H1 (cell line): ENCODE data around the gene INPP4A. TPM values are rescaled to one million over a fixed set of nuclear protein-coding genes. Genes with fewer than 3 reads are reported as not detected.

ENCODE experiments used
- BRCA1 ChIP-seq: IDR thresholded peaks from 2 replicates; pipeline ENCODE4 v1.6.1; 2012; ENCODE audit warnings: low read depth, low read length, improper control_type of control experiment
- CBX8 ChIP-seq: fragments of 300-800, 300-1000 bp; sonication (generic); IDR thresholded peaks from 2 replicates; pipeline ENCODE4 v1.7.1; 2016; ENCODE audit warnings: low read depth, low read length, borderline replicate concordance
- CHD2 ChIP-seq: IDR thresholded peaks from 2 replicates; pipeline ENCODE4 v1.6.1; 2012; ENCODE audit warnings: low read length, improper control_type of control experiment
- CREB1 ChIP-seq: IDR thresholded peaks from 2 replicates; pipeline ENCODE4 v1.6.1; 2012; ENCODE audit warnings: inconsistent platforms
- PHF8 ChIP-seq: fragments of 200-600 bp; sonication (generic); conservative IDR thresholded peaks from 2 replicates; pipeline ENCODE4 v1.7.1; 2012; ENCODE audit warnings: low read depth, mild to moderate bottlenecking, inconsistent platforms, low read length, moderate library complexity
- POLR2A ChIP-seq, 2 experiments: IDR thresholded peaks; 1 replicate in 1 of 2; 2 replicates in 1 of 2; pipeline ENCODE4 v1.6.1; 2011; ENCODE audit warnings: low read depth in 2 of 2, low read length in 2 of 2, mild to moderate bottlenecking in 2 of 2; ENCODE audit errors: control extremely low read depth in 1 of 2
- RNF2 ChIP-seq: fragments of 200-900, 300-1000 bp; sonication (generic); IDR thresholded peaks from 2 replicates; pipeline ENCODE4 v1.7.1; 2016; ENCODE audit warnings: borderline replicate concordance, low read depth, mild to moderate bottlenecking, antibody characterized with exemption, low read length; ENCODE audit not compliant: poor library complexity, severe bottlenecking; ENCODE audit errors: missing control alignments
- SIX5 ChIP-seq: IDR thresholded peaks from 2 replicates; pipeline ENCODE4 v1.6.1; 2011; ENCODE audit warnings: mild to moderate bottlenecking, low read depth, low read length
- TBP ChIP-seq: IDR thresholded peaks from 2 replicates; pipeline ENCODE4 v1.6.1; 2011; ENCODE audit warnings: low read depth, low read length, improper control_type of control experiment
- polyA plus RNA-seq, 7 experiments: library from polyadenylated mRNA; depleted of rRNA in 3 of 7; stranded (reverse) in 5 of 7; unstranded in 2 of 7; fragments of >200 nt in 5 of 7; fragments of 200-250 nt in 2 of 7; gene quantifications; 1 replicate in 5 of 7; 2 replicates in 1 of 7; 4 replicates in 1 of 7; pipeline versions ENCODE4 v1.2.1 to v1.2.3, GENCODE V29; 2011 to 2013; ENCODE audit warnings: missing spikeins in 2 of 7, mixed read lengths in 2 of 7
- total RNA-seq: library from RNA; stranded (reverse); fragmentation: NEBNext Ultra II Directional; extraction: Animal tissue kit (Norgen Biotek cat#: 25700); gene quantifications from 2 replicates; pipeline ENCODE4 v1.2.1, GENCODE V29; 2021
- TF ChIP-seq, protein P1 (sequence below): fragments of 300-600 bp; sonication (generic); IDR thresholded peaks from 2 replicates; pipeline ENCODE4 v1.7.1; 2012; ENCODE audit warnings: low read length, moderate library complexity, mild to moderate bottlenecking, inconsistent platforms; ENCODE audit not compliant: insufficient replicate concordance

The INPP4A gene
- total and polyA plus RNA-seq, 2 of the 8 experiments (the other 6 are each of a cell fraction or from before 2014, with no cell fraction given) = 25.6 to 34.3 TPM

DNA sequence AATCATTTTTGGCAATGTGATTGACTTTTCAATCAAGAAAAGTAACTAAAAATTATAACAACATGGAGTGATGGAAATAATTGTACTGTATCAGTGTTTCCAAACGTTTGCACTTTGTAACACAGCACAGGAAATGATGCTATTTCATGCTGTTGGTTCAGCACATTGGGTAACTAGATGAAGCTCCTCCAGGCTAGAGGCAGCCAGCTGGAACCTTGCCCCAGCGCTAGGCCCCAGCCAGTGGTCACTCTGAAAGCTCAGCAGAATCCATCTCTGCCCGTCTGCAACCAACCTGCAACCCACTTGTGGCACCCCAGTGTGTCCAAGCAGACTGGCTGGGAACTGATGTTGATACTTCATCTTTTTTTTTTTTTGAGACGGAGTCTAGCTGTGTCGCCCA is 179.0 kb downstream of the INPP4A start (continued):
- TF ChIP-seq, protein P1, sequence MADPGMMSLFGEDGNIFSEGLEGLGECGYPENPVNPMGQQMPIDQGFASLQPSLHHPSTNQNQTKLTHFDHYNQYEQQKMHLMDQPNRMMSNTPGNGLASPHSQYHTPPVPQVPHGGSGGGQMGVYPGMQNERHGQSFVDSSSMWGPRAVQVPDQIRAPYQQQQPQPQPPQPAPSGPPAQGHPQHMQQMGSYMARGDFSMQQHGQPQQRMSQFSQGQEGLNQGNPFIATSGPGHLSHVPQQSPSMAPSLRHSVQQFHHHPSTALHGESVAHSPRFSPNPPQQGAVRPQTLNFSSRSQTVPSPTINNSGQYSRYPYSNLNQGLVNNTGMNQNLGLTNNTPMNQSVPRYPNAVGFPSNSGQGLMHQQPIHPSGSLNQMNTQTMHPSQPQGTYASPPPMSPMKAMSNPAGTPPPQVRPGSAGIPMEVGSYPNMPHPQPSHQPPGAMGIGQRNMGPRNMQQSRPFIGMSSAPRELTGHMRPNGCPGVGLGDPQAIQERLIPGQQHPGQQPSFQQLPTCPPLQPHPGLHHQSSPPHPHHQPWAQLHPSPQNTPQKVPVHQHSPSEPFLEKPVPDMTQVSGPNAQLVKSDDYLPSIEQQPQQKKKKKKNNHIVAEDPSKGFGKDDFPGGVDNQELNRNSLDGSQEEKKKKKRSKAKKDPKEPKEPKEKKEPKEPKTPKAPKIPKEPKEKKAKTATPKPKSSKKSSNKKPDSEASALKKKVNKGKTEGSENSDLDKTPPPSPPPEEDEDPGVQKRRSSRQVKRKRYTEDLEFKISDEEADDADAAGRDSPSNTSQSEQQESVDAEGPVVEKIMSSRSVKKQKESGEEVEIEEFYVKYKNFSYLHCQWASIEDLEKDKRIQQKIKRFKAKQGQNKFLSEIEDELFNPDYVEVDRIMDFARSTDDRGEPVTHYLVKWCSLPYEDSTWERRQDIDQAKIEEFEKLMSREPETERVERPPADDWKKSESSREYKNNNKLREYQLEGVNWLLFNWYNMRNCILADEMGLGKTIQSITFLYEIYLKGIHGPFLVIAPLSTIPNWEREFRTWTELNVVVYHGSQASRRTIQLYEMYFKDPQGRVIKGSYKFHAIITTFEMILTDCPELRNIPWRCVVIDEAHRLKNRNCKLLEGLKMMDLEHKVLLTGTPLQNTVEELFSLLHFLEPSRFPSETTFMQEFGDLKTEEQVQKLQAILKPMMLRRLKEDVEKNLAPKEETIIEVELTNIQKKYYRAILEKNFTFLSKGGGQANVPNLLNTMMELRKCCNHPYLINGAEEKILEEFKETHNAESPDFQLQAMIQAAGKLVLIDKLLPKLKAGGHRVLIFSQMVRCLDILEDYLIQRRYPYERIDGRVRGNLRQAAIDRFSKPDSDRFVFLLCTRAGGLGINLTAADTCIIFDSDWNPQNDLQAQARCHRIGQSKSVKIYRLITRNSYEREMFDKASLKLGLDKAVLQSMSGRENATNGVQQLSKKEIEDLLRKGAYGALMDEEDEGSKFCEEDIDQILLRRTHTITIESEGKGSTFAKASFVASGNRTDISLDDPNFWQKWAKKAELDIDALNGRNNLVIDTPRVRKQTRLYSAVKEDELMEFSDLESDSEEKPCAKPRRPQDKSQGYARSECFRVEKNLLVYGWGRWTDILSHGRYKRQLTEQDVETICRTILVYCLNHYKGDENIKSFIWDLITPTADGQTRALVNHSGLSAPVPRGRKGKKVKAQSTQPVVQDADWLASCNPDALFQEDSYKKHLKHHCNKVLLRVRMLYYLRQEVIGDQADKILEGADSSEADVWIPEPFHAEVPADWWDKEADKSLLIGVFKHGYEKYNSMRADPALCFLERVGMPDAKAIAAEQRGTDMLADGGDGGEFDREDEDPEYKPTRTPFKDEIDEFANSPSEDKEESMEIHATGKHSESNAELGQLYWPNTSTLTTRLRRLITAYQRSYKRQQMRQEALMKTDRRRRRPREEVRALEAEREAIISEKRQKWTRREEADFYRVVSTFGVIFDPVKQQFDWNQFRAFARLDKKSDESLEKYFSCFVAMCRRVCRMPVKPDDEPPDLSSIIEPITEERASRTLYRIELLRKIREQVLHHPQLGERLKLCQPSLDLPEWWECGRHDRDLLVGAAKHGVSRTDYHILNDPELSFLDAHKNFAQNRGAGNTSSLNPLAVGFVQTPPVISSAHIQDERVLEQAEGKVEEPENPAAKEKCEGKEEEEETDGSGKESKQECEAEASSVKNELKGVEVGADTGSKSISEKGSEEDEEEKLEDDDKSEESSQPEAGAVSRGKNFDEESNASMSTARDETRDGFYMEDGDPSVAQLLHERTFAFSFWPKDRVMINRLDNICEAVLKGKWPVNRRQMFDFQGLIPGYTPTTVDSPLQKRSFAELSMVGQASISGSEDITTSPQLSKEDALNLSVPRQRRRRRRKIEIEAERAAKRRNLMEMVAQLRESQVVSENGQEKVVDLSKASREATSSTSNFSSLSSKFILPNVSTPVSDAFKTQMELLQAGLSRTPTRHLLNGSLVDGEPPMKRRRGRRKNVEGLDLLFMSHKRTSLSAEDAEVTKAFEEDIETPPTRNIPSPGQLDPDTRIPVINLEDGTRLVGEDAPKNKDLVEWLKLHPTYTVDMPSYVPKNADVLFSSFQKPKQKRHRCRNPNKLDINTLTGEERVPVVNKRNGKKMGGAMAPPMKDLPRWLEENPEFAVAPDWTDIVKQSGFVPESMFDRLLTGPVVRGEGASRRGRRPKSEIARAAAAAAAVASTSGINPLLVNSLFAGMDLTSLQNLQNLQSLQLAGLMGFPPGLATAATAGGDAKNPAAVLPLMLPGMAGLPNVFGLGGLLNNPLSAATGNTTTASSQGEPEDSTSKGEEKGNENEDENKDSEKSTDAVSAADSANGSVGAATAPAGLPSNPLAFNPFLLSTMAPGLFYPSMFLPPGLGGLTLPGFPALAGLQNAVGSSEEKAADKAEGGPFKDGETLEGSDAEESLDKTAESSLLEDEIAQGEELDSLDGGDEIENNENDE = no peak
- TF ChIP-seq CHD2 (no peak), TBP (no peak), POLR2A (IDR thresholded peaks at IDR 0.05; ENCODE audit: control extremely low read depth in 1 of 2, low read depth in 2 of 2, low read length in 2 of 2) (no peak), CBX8 (no peak), RNF2 (no peak), BRCA1 (no peak), CREB1 (no peak), SIX5 (no peak), PHF8 (no peak)
